Measurements from ENCODE around the gene LINS1. TPM values are rescaled to one million over a fixed set of nuclear protein-coding genes. Genes with fewer than 3 reads are reported as not detected.
"Not testable (repeated sequence)": the region's sequence is repeated elsewhere in the genome, so short reads cannot be mapped to it uniquely, and the experiment has no call there.

Gene LINS1
- total RNA-seq, 2 donors from 2014 or later: 15.5 to 32.3 TPM

- DNase-seq (ENCODE audit: low spot score): no peak
- no peaks in the 10 kb centered on the region for H3K9me3 ChIP-seq
- TF ChIP-seq POLR2AphosphoS5 (IDR thresholded peaks at IDR 0.05) (no peak), CTCF (IDR thresholded peaks at IDR 0.05) (no peak), POLR2A (IDR thresholded peaks at IDR 0.05) (no peak)
- H3K4me3 ChIP-seq: no peak overlapping the region
- H3K36me3 ChIP-seq: no peaks in the 10 kb centered on the region
- no peak overlapping the region for H3K27ac ChIP-seq
- intact Hi-C loops (cut with DNase I): no loop called here
- 76% methylated on average over 3 of the region's 3 CpGs for WGBS
- H3K4me1 ChIP-seq (replicated peaks): no peaks in the 10 kb centered on the region
- no peaks in the 10 kb centered on the region for H3K27me3 ChIP-seq (replicated peaks; ENCODE audit: insufficient read depth)
These were observed 9.1 kb downstream of the LINS1 start for GRCh38 chr15:100592898-100593297.

GRCh38 chr15:100591835-100592234, 10.1 kb downstream of the LINS1 start:
- Histone ChIP-seq H3K27ac (no peak overlapping the region), H3K4me1 (replicated peaks) (no peaks in the 10 kb centered on the region), H3K4me3 (no peak overlapping the region), H3K9me3 (no peaks in the 10 kb centered on the region), H3K36me3 (no peaks in the 10 kb centered on the region), H3K27me3 (replicated peaks; ENCODE audit: insufficient read depth) (no peaks in the 10 kb centered on the region)
- 69% methylated on average over 2 of the region's 2 CpGs for WGBS
- TF ChIP-seq CTCF (IDR thresholded peaks at IDR 0.05): no peak
- TF ChIP-seq POLR2A (IDR thresholded peaks at IDR 0.05): no peak
- no peak for TF ChIP-seq POLR2AphosphoS5 (IDR thresholded peaks at IDR 0.05)
- DNase-seq (ENCODE audit: low spot score): no peak
- intact Hi-C loops (cut with DNase I): no loop called here

GRCh38 chr15:100591163-100591562, 10.8 kb downstream of the LINS1 start:
- intact Hi-C loops (cut with DNase I); DNase-seq (ENCODE audit: low spot score); H3K36me3 ChIP-seq; H3K4me1 ChIP-seq (replicated peaks); H3K9me3 ChIP-seq; H3K4me3 ChIP-seq; H3K27me3 ChIP-seq (replicated peaks; ENCODE audit: insufficient read depth); H3K27ac ChIP-seq: not testable (repeated sequence)
- WGBS: 96% methylated on average over 2 of the region's 2 CpGs

DNA sequence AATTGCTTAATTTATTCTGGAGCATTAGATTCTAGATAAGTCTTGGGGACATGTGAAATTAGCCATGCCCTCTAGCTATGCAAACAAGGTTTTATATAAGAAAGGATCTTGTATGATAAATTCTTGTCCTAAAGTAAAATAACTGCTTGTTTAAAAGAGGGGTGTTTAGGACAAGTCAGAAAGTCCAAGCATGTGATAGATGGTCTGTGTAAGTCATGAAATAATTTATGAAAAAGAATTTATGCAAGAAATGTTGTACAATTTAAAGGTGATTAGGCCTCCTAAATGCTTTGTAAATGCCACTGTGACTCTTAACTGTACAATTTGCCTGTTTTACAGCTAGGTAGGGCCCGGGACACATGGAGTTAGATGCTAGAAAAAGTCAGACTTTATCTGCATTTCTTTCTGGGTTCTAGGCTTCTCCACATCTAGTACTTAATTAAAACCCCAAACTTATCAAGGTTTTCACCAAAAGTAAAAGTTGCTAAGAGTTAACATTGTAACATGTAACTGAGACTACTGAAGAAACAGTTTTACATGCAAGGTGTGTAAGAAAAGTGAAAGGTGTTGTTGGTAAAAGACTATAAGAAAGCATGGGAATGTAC, 13.2 kb downstream of the LINS1 start:
- Histone ChIP-seq H3K4me1 (replicated peaks) (no peaks in the 10 kb centered on the region), H3K27me3 (replicated peaks; ENCODE audit: insufficient read depth) (no peaks in the 10 kb centered on the region), H3K27ac (no peak overlapping the region), H3K36me3 (no peaks in the 10 kb centered on the region), H3K9me3 (no peaks in the 10 kb centered on the region), H3K4me3 (no peak overlapping the region)
- 94% methylated on average over 1 of the region's 1 CpG for WGBS
- intact Hi-C loops (cut with DNase I): no loop called here
- DNase-seq (ENCODE audit: low spot score): no peak
- TF ChIP-seq POLR2AphosphoS5 (IDR thresholded peaks at IDR 0.05): no peak
- no peak for TF ChIP-seq POLR2A (IDR thresholded peaks at IDR 0.05)
- no peak for TF ChIP-seq CTCF (IDR thresholded peaks at IDR 0.05)

DNA sequence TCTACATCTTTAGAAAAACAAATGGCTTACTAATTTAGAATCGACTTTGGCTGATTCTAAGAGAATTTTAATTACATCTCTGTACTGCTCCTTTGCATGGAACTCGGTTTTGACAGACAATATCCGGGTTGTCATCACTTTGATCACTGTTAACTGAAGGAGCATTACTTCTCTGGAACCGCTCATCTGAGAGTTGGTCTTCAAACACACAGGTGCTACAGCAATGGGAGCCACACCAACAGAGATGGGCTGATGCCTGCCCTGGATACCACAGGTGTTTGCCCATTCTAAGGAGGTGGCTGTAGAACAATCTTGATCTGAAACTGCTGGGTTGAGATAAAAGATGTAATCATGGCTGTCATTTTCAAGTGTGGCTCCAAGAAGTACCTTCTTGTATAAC, 21.6 kb downstream of the LINS1 start:
- Histone ChIP-seq H3K9me3 (no peaks in the 10 kb centered on the region), H3K27ac (no peak overlapping the region), H3K27me3 (replicated peaks; ENCODE audit: insufficient read depth) (no peaks in the 10 kb centered on the region), H3K36me3 (no peaks in the 10 kb centered on the region), H3K4me1 (replicated peaks) (no peaks in the 10 kb centered on the region), H3K4me3 (no peak overlapping the region)
- TF ChIP-seq CTCF (IDR thresholded peaks at IDR 0.05) (no peak), POLR2A (IDR thresholded peaks at IDR 0.05) (no peak), POLR2AphosphoS5 (IDR thresholded peaks at IDR 0.05) (no peak)
- WGBS: 91% methylated on average over 4 of the region's 4 CpGs
- no peak for DNase-seq (ENCODE audit: low spot score)
- intact Hi-C loops (cut with DNase I): no loop called here
